Esophagus muscularis mucosa (tissue), 2 donors: ENCODE data around the gene DVL1.

Source experiments
- EP300 ChIP-seq: sonication (generic); formaldehyde crosslinking; IDR thresholded peaks from one replicate; pipeline ENCODE4 v1.6.1; 2017; ENCODE audit warnings: antibody characterized with exemption
- POLR2A ChIP-seq: fragments of 450-650 bp; IDR thresholded peaks from one replicate; pipeline ENCODE4 v1.6.1; 2017; ENCODE audit warnings: antibody characterized with exemption, moderate library complexity, mild to moderate bottlenecking, low read depth

GRCh38 chr1:1298861-1299685 is 50.1 kb downstream of the DVL1 start:
- TF ChIP-seq POLR2A (no peak), EP300 (no peak)
